ENCODE results near the gene GABRR3. TPM values are rescaled to one million over a fixed set of nuclear protein-coding genes. Genes with fewer than 3 reads are reported as not detected.
A peak's percentile ranks its signal among the peaks of the same experiment; 100 is the strongest.

The GABRR3 gene
- polyA plus RNA-seq, 3 donors = not detected

GRCh38 chr3:98025392-98025945 is 9.6 kb downstream of the GABRR3 start:
- Histone ChIP-seq H3K27me3 (ENCODE audit: control insufficient read depth in 2 of 2, insufficient read depth in 2 of 2, low read length in 2 of 2) (no peaks in the 10 kb centered on the region), H3K4me3 (replicated peaks in 1 of 3; ENCODE audit: low read depth in 2 of 3, low read length in 3 of 3) (no peak overlapping the region), H3K4me1 (ENCODE audit: control insufficient read depth in 1 of 2, insufficient read depth in 2 of 2, low read length in 2 of 2) (peaks cover 0 to 5% of the 10 kb centered on the region in 2 donors), H2AFZ (ENCODE audit: insufficient read depth, low read depth, low read length, poor library complexity, severe bottlenecking) (no peak overlapping the region), H3K4me2 (replicated peaks; ENCODE audit: extremely low read depth, low read length, poor library complexity, severe bottlenecking) (no peak overlapping the region), H4K20me1 (ENCODE audit: insufficient read depth, low read length) (no peaks in the 10 kb centered on the region), H3K9ac (ENCODE audit: insufficient read depth, low read length, poor library complexity, severe bottlenecking) (no peak overlapping the region), H3K9me3 (replicated peaks in 1 of 2; ENCODE audit: control insufficient read depth in 1 of 2, insufficient read depth in 1 of 2, low read length in 2 of 2) (no peaks in the 10 kb centered on the region), H3K36me3 (replicated peaks in 1 of 2; ENCODE audit: control insufficient read depth in 1 of 2, insufficient read depth in 2 of 2, low read length in 2 of 2) (no peaks in the 10 kb centered on the region), H3K79me2 (ENCODE audit: insufficient read depth, low read length) (no peaks in the 10 kb centered on the region), H3K27ac (ENCODE audit: low read depth in 1 of 2, low read length in 2 of 2) (no peak overlapping the region)
- no peak for TF ChIP-seq CTCF (IDR thresholded peaks at IDR 0.05)
- no peaks in the 10 kb centered on the region for H3K9me3 Mint-ChIP-seq
- WGBS (ENCODE audit: insufficient coverage) = no CpG with 5 or more reads among the region's 4 CpGs
- no peak overlapping the region for H3K27ac Mint-ChIP-seq
- no peaks in the 10 kb centered on the region for H3K36me3 Mint-ChIP-seq
- intact Hi-C loops (cut with micrococcal nuclease) = no loop called here
- peaks cover 14% of the 10 kb centered on the region for H3K4me1 Mint-ChIP-seq
- peaks cover 0 to 4% (median 2%) of the 10 kb centered on the region in 3 donors for H3K27me3 Mint-ChIP-seq (ENCODE audit: low read depth in 3 of 3)
- no peak for DNase-seq
- H3K4me3 Mint-ChIP-seq = no peak overlapping the region

GRCh38 chr3:98022978-98023820 is 11.9 kb downstream of the GABRR3 start:
- Mint-ChIP-seq H3K4me1 (peaks cover 4% of the 10 kb centered on the region), H3K9me3 (no peaks in the 10 kb centered on the region), H3K27ac (peak overlapping the region in 1 of 7 donors; percentile 13), H3K27me3 (ENCODE audit: low read depth in 3 of 3) (peaks cover 1 to 2% (median 2%) of the 10 kb centered on the region in 3 donors), H3K4me3 (no peak overlapping the region), H3K36me3 (no peaks in the 10 kb centered on the region)
- H3K9me3 ChIP-seq (replicated peaks in 1 of 2; ENCODE audit: control insufficient read depth in 1 of 2, insufficient read depth in 1 of 2, low read length in 2 of 2) = no peaks in the 10 kb centered on the region
- no peak overlapping the region for H3K9ac ChIP-seq (ENCODE audit: insufficient read depth, low read length, poor library complexity, severe bottlenecking)
- DNase-seq = peak; percentile 61 to 71 (median 70)
- H3K79me2 ChIP-seq (ENCODE audit: insufficient read depth, low read length) = no peaks in the 10 kb centered on the region
- H4K20me1 ChIP-seq (ENCODE audit: insufficient read depth, low read length) = no peaks in the 10 kb centered on the region
- TF ChIP-seq CTCF (IDR thresholded peaks at IDR 0.05) = peak; percentile 96
- WGBS (ENCODE audit: insufficient coverage) = 36% methylated on average over 5 of the region's 13 CpGs
- peak overlapping the region; percentile 2 for H2AFZ ChIP-seq (ENCODE audit: insufficient read depth, low read depth, low read length, poor library complexity, severe bottlenecking)
- no peak overlapping the region for H3K4me2 ChIP-seq (replicated peaks; ENCODE audit: extremely low read depth, low read length, poor library complexity, severe bottlenecking)
- no peak overlapping the region for H3K27ac ChIP-seq (ENCODE audit: low read depth in 1 of 2, low read length in 2 of 2)
- H3K4me3 ChIP-seq (replicated peaks in 1 of 3; ENCODE audit: low read depth in 2 of 3, low read length in 3 of 3) = no peak overlapping the region
- H3K36me3 ChIP-seq (replicated peaks in 1 of 2; ENCODE audit: control insufficient read depth in 1 of 2, insufficient read depth in 2 of 2, low read length in 2 of 2) = no peaks in the 10 kb centered on the region
- H3K4me1 ChIP-seq (ENCODE audit: control insufficient read depth in 1 of 2, insufficient read depth in 2 of 2, low read length in 2 of 2) = no peaks in the 10 kb centered on the region
- H3K27me3 ChIP-seq (ENCODE audit: control insufficient read depth in 2 of 2, insufficient read depth in 2 of 2, low read length in 2 of 2) = no peaks in the 10 kb centered on the region
- intact Hi-C loops (cut with micrococcal nuclease) = loop anchor here (2.0 kb wide), 2 partner anchors 228 to 230 kb away; no protein-coding TSS in a partner anchor
